ENCODE measurements around the gene RPP25L.

RPP25L gene

DNA sequence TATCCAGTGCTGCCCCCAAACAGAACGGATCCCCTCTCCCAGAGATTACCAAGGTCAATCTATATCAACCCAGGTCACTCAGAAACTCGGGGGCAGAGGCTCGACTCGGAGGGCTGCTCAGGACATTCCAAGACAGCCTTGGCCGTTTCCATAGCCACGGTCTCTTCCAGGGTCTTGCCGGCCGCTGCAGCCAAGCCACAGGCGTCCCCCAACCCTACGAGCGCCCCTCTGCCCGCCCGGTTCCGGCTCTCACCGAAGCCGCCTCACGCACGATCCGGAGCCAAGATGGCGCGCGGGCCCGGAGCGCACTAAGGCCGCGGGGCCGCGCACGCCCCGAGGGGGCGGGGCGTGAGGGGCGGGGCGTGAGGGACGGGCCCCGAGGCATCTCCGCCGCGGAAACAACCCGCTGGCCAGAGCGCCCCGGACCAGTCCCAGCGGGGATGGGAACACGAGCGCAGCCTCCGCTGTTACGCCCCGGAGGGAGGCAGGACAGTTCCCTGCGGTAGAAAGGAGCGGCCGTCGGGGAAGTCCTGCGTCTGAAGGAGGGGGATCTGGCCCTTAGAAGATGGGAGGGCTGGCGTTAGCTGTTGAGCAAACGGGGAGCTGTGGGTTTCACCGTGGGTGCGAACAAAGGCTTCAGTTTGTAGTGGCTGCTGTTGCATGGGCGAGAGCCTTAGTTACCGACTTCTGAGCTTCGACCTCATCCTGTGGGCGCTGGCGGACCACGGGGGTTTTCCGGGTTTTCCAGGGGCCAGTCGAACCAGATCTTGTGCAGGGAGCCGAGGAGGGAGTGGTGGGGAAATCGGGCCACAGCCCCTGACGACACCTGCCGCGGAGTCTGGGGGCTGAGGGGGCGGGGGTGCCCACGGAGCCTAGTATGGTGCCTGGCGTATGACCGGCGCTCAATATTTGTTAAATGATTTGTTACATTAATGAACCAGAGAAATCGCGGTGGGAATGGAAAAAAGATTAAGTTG lies at the start of gene RPP25L:
Gene RPP25L, minus strand, starts transcription at position 287 of the 977 bp plus-strand sequence. CDS start 801 bp downstream, outside the sequence.
- Histone ChIP-seq H3K36me3 (ENCODE audit: insufficient read depth, low read length) (no peaks in the 10 kb centered on the region), H3K9ac (ENCODE audit: low read depth, low read length) (peak within 1 kb of the TSS; percentile 79), H3K4me1 (ENCODE audit: insufficient read depth, low read length) (no peaks in the 10 kb centered on the region), H3K9me3 (ENCODE audit: control insufficient read depth, insufficient read depth, low read length) (no peaks in the 10 kb centered on the region)

- H3K9ac ChIP-seq (ENCODE audit: low read depth, low read length), result no peak overlapping the region
- no peaks in the 10 kb centered on the region for H3K9me3 ChIP-seq (ENCODE audit: control insufficient read depth, insufficient read depth, low read length)
- peaks cover 4% of the 10 kb centered on the region; the same call in 1 of the 2 replicates for H3K4me1 ChIP-seq (ENCODE audit: insufficient read depth, low read length)
- H3K36me3 ChIP-seq (ENCODE audit: insufficient read depth, low read length), result no peaks in the 10 kb centered on the region
Observed at GRCh38 chr9:34659592-34660253, 47.8 kb upstream of the RPP25L start.

GRCh38 chr9:34658461-34658860 lies 46.6 kb upstream of the RPP25L start:
- Histone ChIP-seq H3K4me1 (ENCODE audit: insufficient read depth, low read length) (peaks cover 6% of the 10 kb centered on the region), H3K9ac (ENCODE audit: low read depth, low read length) (no peak overlapping the region), H3K9me3 (ENCODE audit: control insufficient read depth, insufficient read depth, low read length) (no peaks in the 10 kb centered on the region), H3K36me3 (ENCODE audit: insufficient read depth, low read length) (no peaks in the 10 kb centered on the region)

GRCh38 chr9:34656992-34657391 lies 45.1 kb upstream of the RPP25L start:
- no peak overlapping the region for H3K9ac ChIP-seq (ENCODE audit: low read depth, low read length)
- H3K36me3 ChIP-seq (ENCODE audit: insufficient read depth, low read length), result no peaks in the 10 kb centered on the region
- no peaks in the 10 kb centered on the region for H3K9me3 ChIP-seq (ENCODE audit: control insufficient read depth, insufficient read depth, low read length)
- H3K4me1 ChIP-seq (ENCODE audit: insufficient read depth, low read length), result peaks cover 19% of the 10 kb centered on the region

DNA sequence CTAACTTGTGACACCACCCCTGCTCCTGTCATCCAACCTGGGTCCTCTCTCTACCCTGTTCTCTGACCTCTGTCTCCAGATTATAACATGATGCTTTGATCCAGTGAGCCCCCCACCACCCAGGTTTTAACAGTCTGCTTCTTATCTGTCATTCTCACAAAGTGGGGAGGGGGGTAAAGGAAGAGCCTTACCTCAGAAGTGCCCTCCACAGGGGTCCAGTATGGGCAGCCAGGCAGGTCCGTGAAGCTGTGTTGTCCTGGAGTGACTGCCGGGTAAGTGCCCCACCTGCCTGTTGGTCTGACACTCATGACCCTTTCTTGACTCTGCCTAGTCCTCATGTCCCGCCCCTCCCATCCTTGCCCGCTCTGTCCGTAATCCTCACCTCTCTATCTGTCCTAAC lies 43.5 kb upstream of the RPP25L start:
- Histone ChIP-seq H3K9me3 (ENCODE audit: control insufficient read depth, insufficient read depth, low read length) (no peaks in the 10 kb centered on the region), H3K36me3 (ENCODE audit: insufficient read depth, low read length) (no peaks in the 10 kb centered on the region), H3K9ac (ENCODE audit: low read depth, low read length) (no peak overlapping the region), H3K4me1 (ENCODE audit: insufficient read depth, low read length) (peaks cover 26% of the 10 kb centered on the region)

DNA sequence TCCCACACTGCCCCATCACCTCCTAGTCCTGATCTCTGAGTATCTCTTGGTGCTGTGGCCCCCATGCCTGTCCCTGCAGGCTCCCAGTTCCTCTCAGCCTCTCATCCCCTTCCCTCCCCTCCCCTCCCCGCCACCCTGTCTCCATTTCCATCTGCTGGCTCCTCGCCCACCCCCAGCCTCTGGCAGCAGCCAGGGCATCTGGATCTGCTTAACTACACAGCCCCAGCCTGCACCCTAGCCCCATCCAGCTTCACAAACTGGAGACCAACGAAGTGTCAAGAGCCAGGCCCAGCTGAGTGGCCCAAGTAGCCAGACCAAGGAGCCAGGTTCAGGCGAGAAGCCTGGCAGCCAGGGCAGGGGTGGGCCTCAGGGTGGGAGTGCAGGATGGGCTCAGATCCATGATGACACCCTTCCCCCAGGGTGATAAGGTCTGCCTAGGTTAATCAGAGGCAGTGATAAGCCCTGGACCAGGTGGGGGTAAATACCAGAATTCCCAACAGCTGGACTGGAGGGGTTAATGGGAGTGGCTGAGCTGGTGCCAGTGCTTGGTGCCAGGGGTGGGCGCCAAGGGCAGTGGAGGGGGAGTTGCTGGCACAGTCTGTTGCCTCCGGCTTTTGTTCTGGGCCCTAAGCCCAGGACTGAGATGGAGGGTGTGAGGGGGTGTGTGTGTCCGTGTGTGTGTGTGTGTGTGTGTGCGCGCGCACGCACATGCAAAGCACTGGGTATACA lies 42.6 kb upstream of the RPP25L start:
- H3K9ac ChIP-seq (ENCODE audit: low read depth, low read length), result no peak overlapping the region
- H3K36me3 ChIP-seq (ENCODE audit: insufficient read depth, low read length), result no peaks in the 10 kb centered on the region
- no peaks in the 10 kb centered on the region for H3K9me3 ChIP-seq (ENCODE audit: control insufficient read depth, insufficient read depth, low read length)
- H3K4me1 ChIP-seq (ENCODE audit: insufficient read depth, low read length), result peaks cover 26% of the 10 kb centered on the region

- no peaks in the 10 kb centered on the region for H3K36me3 ChIP-seq (ENCODE audit: insufficient read depth, low read length)
- H3K9me3 ChIP-seq (ENCODE audit: control insufficient read depth, insufficient read depth, low read length), result no peaks in the 10 kb centered on the region
- 0 out of 2 replicates have a peak overlapping the region, but pooled peaks have one; percentile 6 for H3K9ac ChIP-seq (ENCODE audit: low read depth, low read length)
- peaks cover 26% of the 10 kb centered on the region for H3K4me1 ChIP-seq (ENCODE audit: insufficient read depth, low read length)
Observed at GRCh38 chr9:34653151-34654072, 41.5 kb upstream of the RPP25L start.

DNA sequence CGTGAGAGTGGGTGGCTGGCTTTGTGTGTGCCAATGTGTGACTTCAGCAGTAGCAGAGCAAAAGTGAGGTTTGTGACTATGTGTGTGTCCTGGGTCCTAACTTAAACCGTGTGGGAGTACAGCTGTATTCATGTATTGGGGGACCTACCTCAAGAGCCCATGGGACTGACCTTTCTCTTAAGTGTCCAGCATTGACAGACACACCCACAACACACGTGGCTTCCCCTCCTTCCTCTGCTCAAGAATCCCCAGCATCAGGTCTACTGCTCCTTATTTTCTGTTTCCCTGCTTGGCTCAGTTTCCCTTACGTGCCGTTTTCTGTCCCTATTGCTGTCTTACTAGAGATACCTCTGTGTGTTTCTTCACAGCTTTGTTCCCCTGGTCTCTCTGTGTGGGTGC lies 40.7 kb upstream of the RPP25L start:
- Histone ChIP-seq H3K4me1 (ENCODE audit: insufficient read depth, low read length) (peaks cover 28% of the 10 kb centered on the region), H3K9ac (ENCODE audit: low read depth, low read length) (no peak overlapping the region; the same call in 1 of the 2 replicates), H3K9me3 (ENCODE audit: control insufficient read depth, insufficient read depth, low read length) (no peaks in the 10 kb centered on the region), H3K36me3 (ENCODE audit: insufficient read depth, low read length) (no peaks in the 10 kb centered on the region)

- peaks cover 32% of the 10 kb centered on the region for H3K4me1 ChIP-seq (ENCODE audit: insufficient read depth, low read length)
- peak within 1 kb of the TSS; percentile 82 for H3K9ac ChIP-seq (ENCODE audit: low read depth, low read length)
- H3K9me3 ChIP-seq (ENCODE audit: control insufficient read depth, insufficient read depth, low read length), result no peaks in the 10 kb centered on the region
Observed at GRCh38 chr9:34651876-34652601, 40.1 kb upstream of the RPP25L start, which contains the start of gene IL11RA. TSS of gene IL11RA (plus strand) at chr9:34652185. CDS start at chr9:34655218, 3,033 bp downstream.

DNA sequence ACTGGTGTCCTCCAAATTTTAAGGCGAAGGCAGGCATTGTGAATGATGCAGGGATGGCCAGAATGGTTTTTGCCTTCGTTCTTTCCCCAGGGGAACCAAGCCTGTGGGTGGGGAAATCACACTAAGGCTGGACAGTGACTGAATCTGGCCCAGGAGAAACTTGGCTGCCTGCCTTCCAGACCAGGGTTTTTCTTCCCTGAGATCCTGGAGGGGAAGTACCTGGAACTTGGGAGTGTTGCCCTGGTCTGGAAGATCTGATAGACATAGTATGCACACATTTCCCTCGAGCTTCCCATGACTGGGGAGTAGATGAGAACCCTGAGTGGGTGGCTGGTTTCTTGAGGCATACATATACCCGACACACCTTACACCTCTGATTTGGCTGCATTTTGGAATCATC lies 39.4 kb upstream of the RPP25L start:
- no peaks in the 10 kb centered on the region for H3K36me3 ChIP-seq (ENCODE audit: insufficient read depth, low read length)
- peak overlapping the region; percentile 82 for H3K9ac ChIP-seq (ENCODE audit: low read depth, low read length)
- H3K4me1 ChIP-seq (ENCODE audit: insufficient read depth, low read length), result peaks cover 32% of the 10 kb centered on the region
- H3K9me3 ChIP-seq (ENCODE audit: control insufficient read depth, insufficient read depth, low read length), result no peaks in the 10 kb centered on the region

More at GRCh38 chr9:34651876-34652601, 40.1 kb upstream of the RPP25L start, which contains the start of gene IL11RA:
- no peaks in the 10 kb centered on the region for H3K36me3 ChIP-seq (ENCODE audit: insufficient read depth, low read length)

- no peak overlapping the region for H3K9ac ChIP-seq (ENCODE audit: low read depth, low read length)
- no peaks in the 10 kb centered on the region for H3K9me3 ChIP-seq (ENCODE audit: control insufficient read depth, insufficient read depth, low read length)
- no peaks in the 10 kb centered on the region for H3K36me3 ChIP-seq (ENCODE audit: insufficient read depth, low read length)
- peaks cover 36% of the 10 kb centered on the region for H3K4me1 ChIP-seq (ENCODE audit: insufficient read depth, low read length)
Observed at GRCh38 chr9:34650816-34651215, 38.9 kb upstream of the RPP25L start.

GRCh38 chr9:34648673-34649072 lies 36.8 kb upstream of the RPP25L start:
- Histone ChIP-seq H3K9ac (ENCODE audit: low read depth, low read length) (no peak overlapping the region), H3K4me1 (ENCODE audit: insufficient read depth, low read length) (peaks cover 41% of the 10 kb centered on the region), H3K9me3 (ENCODE audit: control insufficient read depth, insufficient read depth, low read length) (no peaks in the 10 kb centered on the region), H3K36me3 (ENCODE audit: insufficient read depth, low read length) (no peaks in the 10 kb centered on the region)

- Histone ChIP-seq H3K9me3 (ENCODE audit: control insufficient read depth, insufficient read depth, low read length) (no peaks in the 10 kb centered on the region), H3K9ac (ENCODE audit: low read depth, low read length) (peak overlapping the region; percentile 74; the same call in 1 of the 2 replicates), H3K36me3 (ENCODE audit: insufficient read depth, low read length) (no peaks in the 10 kb centered on the region)
Observed at GRCh38 chr9:34647651-34648050, 35.8 kb upstream of the RPP25L start.

More at GRCh38 chr9:34647651-34648050, 35.8 kb upstream of the RPP25L start:
- H3K4me1 ChIP-seq (ENCODE audit: insufficient read depth, low read length), result peaks cover 31% of the 10 kb centered on the region

Measured in ES-I3 (cell line).